NCI-H345 treated with DMSO at 0.1 percent for 48 hours (cell line): ENCODE data around the gene MYL7.
"Not testable (repeated sequence)": the region's sequence is repeated elsewhere in the genome, so short reads cannot be mapped to it uniquely, and the experiment has no call there.

ENCODE experiments used
- DNase-seq: peaks from one replicate; lab custom pipeline; 2025; ENCODE audit not compliant: unreplicated experiment; lab: John Stamatoyannopoulos, UW

The MYL7 gene

GRCh38 chr7:44133295-44133694 lies 7.8 kb downstream of the MYL7 start:
- no peak for DNase-seq

- DNase-seq = no peak
Observed at GRCh38 chr7:44132039-44132438, 9.1 kb downstream of the MYL7 start.

GRCh38 chr7:44131173-44132029 lies 9.7 kb downstream of the MYL7 start:
- DNase-seq = no peak

GRCh38 chr7:44128721-44129582 lies 12.2 kb downstream of the MYL7 start:
- DNase-seq = no peak

GRCh38 chr7:44127161-44127560 lies 14.0 kb downstream of the MYL7 start:
- DNase-seq = no peak

GRCh38 chr7:44126574-44126973 lies 14.6 kb downstream of the MYL7 start:
- not testable (repeated sequence) for DNase-seq

- no peak for DNase-seq
Observed at GRCh38 chr7:44124822-44125202, 16.3 kb downstream of the MYL7 start.

GRCh38 chr7:44123190-44124003 lies 17.7 kb downstream of the MYL7 start, which contains the start of gene POLD2:
TSS of gene POLD2 (minus strand) at chr7:44123548. CDS start at chr7:44122053, 1,495 bp downstream.
- DNase-seq = peak; percentile 94

GRCh38 chr7:44122529-44122928 lies 18.6 kb downstream of the MYL7 start:
- no peak for DNase-seq

- no peak for DNase-seq
Observed at GRCh38 chr7:44121761-44122420, 19.2 kb downstream of the MYL7 start.

GRCh38 chr7:44120395-44120794 lies 20.7 kb downstream of the MYL7 start:
- DNase-seq = no peak

- DNase-seq = no peak
Observed at GRCh38 chr7:44119829-44120380, 21.2 kb downstream of the MYL7 start.

GRCh38 chr7:44117801-44118429 lies 23.2 kb downstream of the MYL7 start:
- no peak for DNase-seq

- no peak for DNase-seq
Observed at GRCh38 chr7:44116789-44117666, 24.1 kb downstream of the MYL7 start.

- no peak for DNase-seq
Observed at GRCh38 chr7:44116087-44116788, 24.9 kb downstream of the MYL7 start.

GRCh38 chr7:44114586-44115310 lies 26.4 kb downstream of the MYL7 start:
- no peak for DNase-seq

GRCh38 chr7:44113764-44114354 lies 27.3 kb downstream of the MYL7 start:
- DNase-seq = no peak
